ENCODE results near the gene TBRG1. TPM values are rescaled to one million over a fixed set of nuclear protein-coding genes. Genes with fewer than 3 reads are reported as not detected.

TBRG1 gene
- total RNA-seq, 1 donor from 2014 or later: 38.8 TPM

- DNase-seq (ENCODE audit: low spot score) (no peak), ATAC-seq (no peak)
- intact Hi-C loops (cut with DNase I): no loop called here
Measured at GRCh38 chr11:124656774-124657630, 34.3 kb downstream of the TBRG1 start.

- DNase-seq (ENCODE audit: low spot score): no peak
- ATAC-seq: no peak
- intact Hi-C loops (cut with DNase I): no loop called here
Measured at GRCh38 chr11:124657904-124658303, 35.2 kb downstream of the TBRG1 start.

- intact Hi-C loops (cut with DNase I): no loop called here
- ATAC-seq: no peak
- no peak for DNase-seq (ENCODE audit: low spot score)
Measured at GRCh38 chr11:124658501-124658900, 35.8 kb downstream of the TBRG1 start.

- intact Hi-C loops (cut with DNase I): no loop called here
- no peak for DNase-seq (ENCODE audit: low spot score)
- no peak for ATAC-seq
Measured at GRCh38 chr11:124658986-124659385, 36.3 kb downstream of the TBRG1 start.

- DNase-seq (ENCODE audit: low spot score) (no peak), ATAC-seq (no peak)
- intact Hi-C loops (cut with DNase I): loop anchor here (10.0 kb wide), 2 partner anchors 103 to 173 kb away; partner anchors contain the start of gene ESAM
Measured at GRCh38 chr11:124661553-124661952, 38.9 kb downstream of the TBRG1 start.

- ATAC-seq: no peak
- intact Hi-C loops (cut with DNase I): loop anchor here (10.0 kb wide), 2 partner anchors 103 to 173 kb away; partner anchors contain the start of gene ESAM
- no peak for DNase-seq (ENCODE audit: low spot score)
Measured at GRCh38 chr11:124662106-124662505, 39.4 kb downstream of the TBRG1 start.

- DNase-seq (ENCODE audit: low spot score) (no peak), ATAC-seq (no peak)
- intact Hi-C loops (cut with DNase I): loop anchor here (10.0 kb wide), 2 partner anchors 101 to 171 kb away; partner anchors contain the start of gene ESAM
Measured at GRCh38 chr11:124663861-124664260, 41.2 kb downstream of the TBRG1 start.

- intact Hi-C loops (cut with DNase I): loop anchor here (10.0 kb wide), 2 partner anchors 97 to 167 kb away; partner anchors contain the start of gene ESAM
- ATAC-seq (no peak), DNase-seq (ENCODE audit: low spot score) (no peak)
Measured at GRCh38 chr11:124667601-124668000, 44.9 kb downstream of the TBRG1 start.

GRCh38 chr11:124669193-124669592 lies 46.5 kb downstream of the TBRG1 start:
- DNase-seq (ENCODE audit: low spot score): no peak
- intact Hi-C loops (cut with DNase I): loop anchor here (10.0 kb wide), 2 partner anchors 96 to 166 kb away; partner anchors contain the start of gene ESAM
- no peak for ATAC-seq

- intact Hi-C loops (cut with DNase I): loop anchor here (10.0 kb wide), 2 partner anchors 74 to 194 kb away; partner anchors contain the start of gene ROBO3
- DNase-seq (ENCODE audit: low spot score) (no peak), ATAC-seq (no peak)
Measured at GRCh38 chr11:124670732-124671131, 48.1 kb downstream of the TBRG1 start.

GRCh38 chr11:124672536-124673215 lies 50.0 kb downstream of the TBRG1 start:
- ATAC-seq: no peak
- DNase-seq (ENCODE audit: low spot score): no peak
- intact Hi-C loops (cut with DNase I): loop anchor here (10.0 kb wide), 2 partner anchors 72 to 192 kb away; partner anchors contain the start of gene ROBO3

- DNase-seq (ENCODE audit: low spot score): peak; percentile 95
- intact Hi-C loops (cut with DNase I): loop anchor here (10.0 kb wide), 2 partner anchors 71 to 191 kb away; partner anchors contain the start of gene ROBO3
- ATAC-seq: peak; percentile 99
Measured at GRCh38 chr11:124673333-124674167, 50.9 kb downstream of the TBRG1 start, which contains the start of the genes SIAE and SPA17. SIAE (minus strand) TSS chr11:124673739; CDS start chr11:124673708, 31 bp downstream. SPA17 (plus strand) TSS chr11:124673904; CDS start chr11:124675265, 1,361 bp downstream.

- no peak for ATAC-seq
- intact Hi-C loops (cut with DNase I): loop anchor here (10.0 kb wide), 2 partner anchors 71 to 191 kb away; partner anchors contain the start of gene ROBO3
- no peak for DNase-seq (ENCODE audit: low spot score)
Measured at GRCh38 chr11:124674168-124674517, 51.5 kb downstream of the TBRG1 start.

- ATAC-seq: no peak
- intact Hi-C loops (cut with DNase I): loop anchor here (10.0 kb wide), 2 partner anchors 70 to 190 kb away; partner anchors contain the start of gene ROBO3
Measured at GRCh38 chr11:124674571-124674970, 51.9 kb downstream of the TBRG1 start.

GRCh38 chr11:124676386-124676785 lies 53.7 kb downstream of the TBRG1 start:
- ATAC-seq (peak; percentile 38), DNase-seq (ENCODE audit: low spot score) (no peak)
- intact Hi-C loops (cut with DNase I): loop anchor here (10.0 kb wide), 2 partner anchors 68 to 188 kb away; partner anchors contain the start of gene ROBO3

More at GRCh38 chr11:124674571-124674970, 51.9 kb downstream of the TBRG1 start:
- DNase-seq (ENCODE audit: low spot score): no peak

- no peak for DNase-seq (ENCODE audit: low spot score)
- intact Hi-C loops (cut with DNase I): loop anchor here (10.0 kb wide), 2 partner anchors 66 to 186 kb away; partner anchors contain the start of gene ROBO3
- ATAC-seq: no peak
Measured at GRCh38 chr11:124678416-124678815, 55.8 kb downstream of the TBRG1 start.

GRCh38 chr11:124681421-124681820 lies 58.8 kb downstream of the TBRG1 start:
- no peak for ATAC-seq
- DNase-seq (ENCODE audit: low spot score): no peak
- intact Hi-C loops (cut with DNase I): no loop called here

- intact Hi-C loops (cut with DNase I): no loop called here
- ATAC-seq (no peak), DNase-seq (ENCODE audit: low spot score) (no peak)
Measured at GRCh38 chr11:124682443-124682842, 59.8 kb downstream of the TBRG1 start.

Measured in sciatic nerve (tissue), 2 donors.